Astrocyte of the hippocampus (primary cell): Measurements from ENCODE around the gene HEYL.
A peak's percentile ranks its signal among the peaks of the same experiment; 100 is the strongest.

ENCODE experiments used
- DNase-seq: peaks from one replicate; pipeline ENCODE4 v3.0.0; 2011; ENCODE audit warnings: low read depth, low spot score

HEYL gene

DNA sequence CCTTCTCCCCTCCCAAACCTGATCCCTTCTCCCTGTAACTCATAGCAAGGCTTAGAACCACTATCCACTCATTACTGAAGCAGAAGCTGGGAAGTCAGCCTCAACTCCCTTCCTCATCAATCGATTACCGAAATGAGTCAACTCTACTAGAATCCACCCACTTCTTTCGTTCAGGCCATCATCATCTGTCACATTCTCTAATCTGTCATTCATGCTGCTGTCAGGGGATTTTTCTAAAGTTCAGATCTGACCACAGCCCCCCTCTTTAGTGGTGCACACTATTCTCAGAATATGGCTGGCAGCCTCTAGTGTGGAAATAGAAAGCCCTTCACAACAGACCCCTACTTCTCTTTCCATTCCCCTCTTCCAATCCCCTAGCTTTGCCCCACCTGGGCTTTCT lies 27.3 kb upstream of the HEYL start:
- DNase-seq = no peak

DNA sequence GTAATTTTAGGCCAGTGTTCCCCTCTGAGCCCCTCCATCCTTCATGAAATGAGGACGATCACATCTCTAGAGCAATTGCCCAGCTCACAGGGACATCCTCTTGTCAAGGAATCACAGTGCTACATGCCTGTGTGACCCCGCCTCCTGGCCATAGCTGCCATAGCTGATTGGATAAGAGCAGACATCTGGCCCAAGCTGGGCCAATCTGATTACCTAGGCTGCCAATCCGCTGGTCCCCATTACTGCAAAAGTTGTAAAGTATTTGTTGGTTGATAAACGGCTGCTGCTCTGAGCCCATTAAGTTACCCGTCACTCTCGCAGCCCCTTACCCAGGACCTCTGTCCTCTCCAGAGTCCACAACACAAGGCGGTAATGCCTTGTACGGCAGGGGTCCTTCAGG lies 24.1 kb upstream of the HEYL start:
- no peak for DNase-seq

DNA sequence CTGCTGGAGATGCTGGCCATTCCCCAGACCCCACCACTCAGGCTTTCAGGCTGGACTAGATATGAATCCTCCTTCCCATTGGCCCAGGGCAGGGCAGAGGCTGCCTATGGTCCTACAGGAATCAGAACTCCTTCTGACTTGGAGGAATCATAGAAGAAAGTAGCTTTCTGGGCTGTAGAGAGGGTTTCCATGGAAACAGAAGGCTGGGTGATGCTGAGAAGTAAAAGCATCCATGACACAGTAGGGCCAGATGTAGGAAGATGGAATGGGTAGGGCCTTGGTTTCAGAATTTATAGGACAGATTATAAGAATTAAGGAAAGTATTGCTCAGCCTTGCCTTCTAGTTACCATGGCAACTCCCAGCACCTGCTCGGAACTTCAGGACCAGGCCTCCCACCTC lies 23.4 kb upstream of the HEYL start:
- no peak for DNase-seq

- DNase-seq = no peak
Observed at GRCh38 chr1:39659538-39659937, 20.1 kb upstream of the HEYL start.

DNA sequence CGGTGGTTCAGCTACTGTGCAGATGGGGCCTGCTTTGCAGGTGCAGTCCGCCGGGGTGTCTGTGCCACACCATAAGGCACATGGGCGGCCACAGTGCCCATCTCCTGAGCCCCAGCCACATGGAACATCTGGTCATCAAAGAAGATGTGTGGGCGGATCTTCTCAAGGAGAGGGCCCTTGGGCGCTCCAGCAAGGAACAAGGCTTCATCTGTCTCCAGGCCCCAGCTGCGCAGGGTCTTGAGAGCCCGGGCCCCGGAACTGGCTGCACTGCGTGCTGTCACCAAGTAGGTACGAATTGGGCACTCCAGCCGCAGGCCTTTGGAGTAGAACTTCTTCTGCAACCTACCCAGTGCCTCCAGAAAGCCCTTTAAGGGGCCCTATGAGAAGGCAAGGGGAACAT lies 19.7 kb upstream of the HEYL start:
- DNase-seq = no peak

DNA sequence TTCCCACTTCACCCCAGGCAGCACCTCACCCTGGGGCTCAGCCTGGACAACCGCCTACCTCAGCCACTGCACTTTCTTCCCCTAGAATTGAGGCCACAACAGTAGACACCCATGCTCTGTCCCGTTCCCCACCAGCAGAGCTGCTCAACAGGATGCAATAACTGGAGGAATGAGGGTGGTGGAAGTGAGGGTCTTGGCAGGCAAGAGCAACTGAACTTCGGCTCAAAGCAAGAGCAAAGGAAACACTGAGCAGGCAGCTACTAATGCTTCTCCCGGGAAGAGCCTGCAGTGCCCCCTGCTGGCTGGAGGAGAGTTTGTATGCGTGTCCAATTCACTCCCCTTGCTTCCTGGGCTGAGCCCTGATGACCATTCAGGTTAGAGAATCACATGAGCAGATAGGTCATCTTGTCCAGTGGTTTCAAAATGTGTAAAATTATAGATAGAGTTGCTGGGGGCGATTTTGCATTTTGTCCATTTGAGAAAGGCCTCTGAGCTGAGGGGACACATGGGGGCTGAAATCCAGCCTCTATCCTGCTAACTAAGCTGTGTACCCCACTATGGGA lies 18.6 kb upstream of the HEYL start:
- DNase-seq = peak; percentile 72

DNA sequence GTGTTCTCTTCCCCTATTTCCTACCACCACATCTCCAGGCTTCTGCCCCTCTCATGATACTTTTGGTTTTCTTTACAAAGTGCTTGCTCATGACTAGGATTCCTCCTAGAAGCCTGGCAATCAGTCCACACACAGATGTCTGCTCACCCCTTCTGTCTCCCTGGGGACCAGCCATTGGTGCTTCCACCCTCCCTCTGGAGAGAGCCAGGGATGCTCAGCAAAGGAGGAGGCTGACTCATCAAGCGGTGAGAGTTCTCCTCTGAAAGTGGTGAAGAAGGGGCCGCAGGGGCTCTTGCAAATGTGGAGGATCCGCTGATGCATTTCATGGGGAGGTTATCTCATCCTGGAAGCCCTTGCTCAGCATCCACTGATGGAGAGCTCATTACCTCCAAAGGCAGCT lies 18.0 kb upstream of the HEYL start:
- no peak for DNase-seq

- DNase-seq = no peak
Observed at GRCh38 chr1:39656391-39656790, 16.9 kb upstream of the HEYL start.

- no peak for DNase-seq
Observed at GRCh38 chr1:39655578-39656268, 16.3 kb upstream of the HEYL start.

DNA sequence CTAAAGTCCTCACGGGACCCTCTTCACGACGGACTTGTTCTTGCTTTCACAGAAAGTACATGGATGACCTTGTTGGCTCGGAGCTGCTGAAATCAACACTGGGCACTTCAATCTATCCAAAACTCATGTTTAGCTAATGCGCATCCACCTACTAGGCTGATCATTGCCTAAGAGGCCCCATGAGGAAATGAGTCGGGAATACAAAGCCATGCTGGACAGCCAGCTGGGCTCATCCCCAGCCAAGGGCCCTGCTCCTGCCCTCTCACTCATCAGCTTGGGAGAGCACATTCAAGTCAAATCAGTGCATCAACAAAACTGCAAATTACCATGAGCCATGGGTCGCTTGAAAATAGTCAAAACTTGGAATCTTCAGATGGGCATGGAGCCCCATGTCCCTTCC lies 14.8 kb upstream of the HEYL start:
- no peak for DNase-seq

DNA sequence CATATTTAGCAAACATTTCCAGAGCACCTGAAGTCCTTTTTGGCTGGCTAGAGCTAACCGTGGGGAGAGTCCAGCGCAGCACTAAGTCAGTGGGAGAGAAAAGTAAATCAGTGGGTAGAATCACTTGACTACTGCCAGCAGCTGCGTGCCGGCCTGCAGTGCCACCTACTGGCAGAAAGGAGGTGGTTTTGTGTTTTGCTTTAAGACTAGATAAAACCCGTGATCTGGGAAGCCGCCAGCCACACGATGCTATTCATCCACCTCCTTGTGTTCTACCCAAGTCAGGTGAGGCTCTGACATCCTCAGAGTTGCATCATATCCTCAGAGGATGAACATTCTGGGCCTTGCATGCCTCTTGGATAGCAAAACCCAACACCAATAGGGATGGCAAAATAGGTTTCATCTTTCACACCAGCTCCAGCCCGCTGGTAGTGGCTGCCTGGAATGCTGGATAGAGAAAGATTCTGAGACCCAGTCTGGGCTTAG lies 14.1 kb upstream of the HEYL start:
- peak; percentile 83 for DNase-seq

- no peak for DNase-seq
Observed at GRCh38 chr1:39652554-39652953, 13.1 kb upstream of the HEYL start.

- DNase-seq = no peak
Observed at GRCh38 chr1:39652105-39652504, 12.7 kb upstream of the HEYL start.

- DNase-seq = no peak
Observed at GRCh38 chr1:39650431-39650830, 11.0 kb upstream of the HEYL start.

GRCh38 chr1:39649636-39650185 lies 10.3 kb upstream of the HEYL start:
- DNase-seq = no peak

GRCh38 chr1:39648496-39648895 lies 9.1 kb upstream of the HEYL start:
- DNase-seq = no peak

GRCh38 chr1:39647247-39647646 lies 7.8 kb upstream of the HEYL start:
- no peak for DNase-seq

DNA sequence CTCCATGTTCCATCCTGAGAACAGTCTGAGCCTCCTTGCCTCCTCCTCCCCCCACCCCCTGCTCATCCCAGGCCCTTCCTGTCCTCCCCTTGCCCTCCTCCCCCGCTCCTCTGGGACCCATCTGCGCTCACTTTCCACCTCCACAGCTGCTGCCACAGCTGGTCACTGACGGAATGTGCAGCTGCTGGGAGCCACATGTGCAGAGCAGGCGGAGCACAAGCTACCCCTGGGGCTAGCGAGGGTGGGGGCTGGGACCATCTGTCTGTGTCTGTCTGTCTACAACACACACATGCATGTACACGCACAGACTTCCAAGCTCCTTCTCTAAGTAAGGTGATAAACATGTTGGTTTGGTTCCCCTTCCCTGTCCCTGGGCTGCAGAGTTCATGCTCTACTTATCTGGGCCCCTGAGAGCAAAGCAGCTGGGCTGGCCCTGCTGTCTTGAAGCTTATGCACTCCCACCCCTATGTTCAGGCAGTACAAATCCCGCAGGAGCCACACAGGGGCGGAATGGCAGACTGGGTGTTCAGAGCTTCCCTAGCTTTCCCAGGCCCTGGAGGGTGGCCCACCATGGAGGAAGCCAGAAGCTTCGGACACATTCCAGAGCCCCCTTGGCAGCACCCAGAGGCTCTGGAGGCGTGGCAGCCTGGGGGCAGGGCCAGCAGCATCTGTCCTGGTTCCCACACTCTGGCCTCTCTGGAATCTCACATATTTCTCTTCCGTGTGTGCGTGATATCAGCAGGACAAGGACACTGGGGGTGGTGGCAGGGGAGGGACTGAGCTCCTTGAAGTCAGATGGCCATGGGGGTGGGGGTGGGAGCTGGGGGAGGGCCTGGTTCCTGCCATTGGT lies 7.0 kb upstream of the HEYL start:
- peak; percentile 48 for DNase-seq

GRCh38 chr1:39645411-39646043 lies 6.1 kb upstream of the HEYL start:
- DNase-seq = no peak

DNA sequence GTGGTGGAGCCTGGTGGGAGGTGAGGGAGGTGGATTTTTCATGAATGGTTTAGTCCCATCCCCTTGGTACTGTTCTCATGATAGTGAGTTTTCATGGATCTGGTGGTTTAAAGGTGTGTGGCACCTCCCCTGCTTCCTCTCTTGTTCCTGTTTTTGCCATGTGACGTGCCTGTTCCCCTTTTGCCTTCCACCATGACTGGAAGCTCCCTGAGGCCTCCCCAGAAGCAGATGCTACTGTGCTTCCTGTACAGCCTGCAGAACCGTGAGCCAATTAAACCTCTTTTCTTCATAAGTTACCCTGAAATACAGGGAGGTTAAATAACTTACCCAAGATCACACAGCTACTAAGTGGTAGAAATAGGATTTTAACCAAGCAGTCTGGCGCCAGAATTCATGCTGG lies 4.3 kb upstream of the HEYL start:
- no peak for DNase-seq

- DNase-seq = peak; percentile 33
Observed at GRCh38 chr1:39642796-39643195, 3.4 kb upstream of the HEYL start.

DNA sequence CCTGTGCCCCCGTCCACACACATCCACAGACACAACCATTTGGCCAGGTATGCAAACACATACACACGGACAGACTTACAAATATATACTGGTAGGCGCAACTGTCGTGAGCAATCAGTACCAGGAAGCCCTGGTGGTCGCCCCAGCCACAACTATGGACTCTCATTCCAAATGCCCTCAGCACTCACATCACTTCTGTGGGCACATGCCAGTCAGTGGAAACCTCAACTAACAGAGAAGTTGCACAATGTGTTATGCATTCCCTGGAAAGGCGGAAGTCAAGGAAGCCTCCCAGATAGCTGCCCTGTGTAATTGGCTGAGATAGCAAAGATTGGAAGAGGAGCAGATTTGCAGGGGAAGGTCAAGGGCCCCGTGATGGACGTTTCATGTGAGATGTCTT lies 1.4 kb upstream of the HEYL start:
- DNase-seq = peak; percentile 38
